ENCODE results near the gene LATS2. TPM values are rescaled to one million over a fixed set of nuclear protein-coding genes. Genes with fewer than 3 reads are reported as not detected.

The LATS2 gene
- total RNA-seq, 2 experiments from 2014 or later: 11.2 to 11.8 TPM

GRCh38 chr13:20998649-20999415 is 62.6 kb downstream of the LATS2 start:
- H3K27me3 Mint-ChIP-seq: peaks cover 1% of the 10 kb centered on the region
- no peak overlapping the region for H3K4me3 Mint-ChIP-seq
- H3K27ac Mint-ChIP-seq: no peak overlapping the region
- DNase-seq: no peak
- H3K9me3 Mint-ChIP-seq: no peaks in the 10 kb centered on the region
- ChIA-PET CTCF (interaction anchor here (0.7 kb wide), 1 partner anchor 19 kb away, joined by 5 read pairs; no protein-coding TSS in a partner anchor), POLR2A (no interaction called here)
- peaks cover 4% of the 10 kb centered on the region for H3K4me1 Mint-ChIP-seq
- no peaks in the 10 kb centered on the region for H3K36me3 Mint-ChIP-seq (ENCODE audit: low read depth)

- no peak overlapping the region for H3K27ac Mint-ChIP-seq
- ChIA-PET POLR2A (no interaction called here), CTCF (no interaction called here)
- peaks cover 1% of the 10 kb centered on the region for H3K27me3 Mint-ChIP-seq
- H3K36me3 Mint-ChIP-seq (ENCODE audit: low read depth): no peaks in the 10 kb centered on the region
- no peaks in the 10 kb centered on the region for H3K9me3 Mint-ChIP-seq
- no peak for DNase-seq
- no peak overlapping the region for H3K4me3 Mint-ChIP-seq
- H3K4me1 Mint-ChIP-seq: peaks cover 9% of the 10 kb centered on the region
Measured at GRCh38 chr13:20997301-20998161, 63.9 kb downstream of the LATS2 start.

- peaks cover 9% of the 10 kb centered on the region for H3K4me1 Mint-ChIP-seq
- POLR2A ChIA-PET: no interaction called here
- no peaks in the 10 kb centered on the region for H3K9me3 Mint-ChIP-seq
- no peak for DNase-seq
- no peak overlapping the region for H3K4me3 Mint-ChIP-seq
- peaks cover 3% of the 10 kb centered on the region for H3K36me3 Mint-ChIP-seq (ENCODE audit: low read depth)
- peaks cover 1% of the 10 kb centered on the region for H3K27me3 Mint-ChIP-seq
- CTCF ChIA-PET: interaction anchor here (0.7 to 0.9 kb wide), 2 partner anchors 9 to 48 kb away, joined by 3 to 4 read pairs; no protein-coding TSS in a partner anchor
- no peak overlapping the region for H3K27ac Mint-ChIP-seq
Measured at GRCh38 chr13:20995245-20995838, 66.0 kb downstream of the LATS2 start.

- H3K27me3 Mint-ChIP-seq: peaks cover 1% of the 10 kb centered on the region
- ChIA-PET CTCF (interaction anchor here (0.7 kb wide), 1 partner anchor 9 kb away, joined by 3 read pairs; no protein-coding TSS in a partner anchor), POLR2A (no interaction called here)
- H3K9me3 Mint-ChIP-seq: no peaks in the 10 kb centered on the region
- H3K4me3 Mint-ChIP-seq: no peak overlapping the region
- H3K27ac Mint-ChIP-seq: no peak overlapping the region
- peaks cover 9% of the 10 kb centered on the region for H3K4me1 Mint-ChIP-seq
- peaks cover 8% of the 10 kb centered on the region for H3K36me3 Mint-ChIP-seq (ENCODE audit: low read depth)
- DNase-seq: no peak
Measured at GRCh38 chr13:20994441-20994821, 67.0 kb downstream of the LATS2 start.

GRCh38 chr13:20993661-20994440 is 67.5 kb downstream of the LATS2 start:
- no peak for DNase-seq
- H3K9me3 Mint-ChIP-seq: no peaks in the 10 kb centered on the region
- H3K27me3 Mint-ChIP-seq: peaks cover 1% of the 10 kb centered on the region
- H3K36me3 Mint-ChIP-seq (ENCODE audit: low read depth): peaks cover 8% of the 10 kb centered on the region
- POLR2A ChIA-PET: no interaction called here
- H3K4me3 Mint-ChIP-seq: no peak overlapping the region
- H3K27ac Mint-ChIP-seq: no peak overlapping the region
- H3K4me1 Mint-ChIP-seq: peaks cover 9% of the 10 kb centered on the region
- CTCF ChIA-PET: interaction anchor here (0.7 kb wide), 1 partner anchor 8 kb away, joined by 3 read pairs; no protein-coding TSS in a partner anchor

GRCh38 chr13:20993211-20993610 is 68.2 kb downstream of the LATS2 start:
- no peaks in the 10 kb centered on the region for H3K9me3 Mint-ChIP-seq
- peaks cover 8% of the 10 kb centered on the region for H3K36me3 Mint-ChIP-seq (ENCODE audit: low read depth)
- peaks cover 1% of the 10 kb centered on the region for H3K27me3 Mint-ChIP-seq
- no peak overlapping the region for H3K4me3 Mint-ChIP-seq
- CTCF ChIA-PET: no interaction called here
- POLR2A ChIA-PET: no interaction called here
- DNase-seq: no peak
- H3K27ac Mint-ChIP-seq: no peak overlapping the region
- H3K4me1 Mint-ChIP-seq: peaks cover 9% of the 10 kb centered on the region

- Mint-ChIP-seq H3K27me3 (peaks cover 1% of the 10 kb centered on the region), H3K27ac (no peak overlapping the region), H3K4me1 (peaks cover 9% of the 10 kb centered on the region), H3K4me3 (no peak overlapping the region), H3K9me3 (no peaks in the 10 kb centered on the region), H3K36me3 (ENCODE audit: low read depth) (peaks cover 13% of the 10 kb centered on the region)
- DNase-seq: no peak
- ChIA-PET CTCF (no interaction called here), POLR2A (no interaction called here)
Measured at GRCh38 chr13:20991741-20992520, 69.5 kb downstream of the LATS2 start.

GRCh38 chr13:20990910-20991525 is 70.4 kb downstream of the LATS2 start:
- peaks cover 1% of the 10 kb centered on the region for H3K27me3 Mint-ChIP-seq
- H3K27ac Mint-ChIP-seq: no peak overlapping the region
- peaks cover 18% of the 10 kb centered on the region for H3K36me3 Mint-ChIP-seq (ENCODE audit: low read depth)
- DNase-seq: no peak
- H3K4me3 Mint-ChIP-seq: no peak overlapping the region
- ChIA-PET POLR2A (no interaction called here), CTCF (no interaction called here)
- H3K4me1 Mint-ChIP-seq: peaks cover 13% of the 10 kb centered on the region
- no peaks in the 10 kb centered on the region for H3K9me3 Mint-ChIP-seq

- ChIA-PET CTCF (no interaction called here), POLR2A (no interaction called here)
- H3K9me3 Mint-ChIP-seq: no peaks in the 10 kb centered on the region
- peaks cover 22% of the 10 kb centered on the region for H3K36me3 Mint-ChIP-seq (ENCODE audit: low read depth)
- H3K27me3 Mint-ChIP-seq: peaks cover 1% of the 10 kb centered on the region
- no peak overlapping the region for H3K27ac Mint-ChIP-seq
- peaks cover 20% of the 10 kb centered on the region for H3K4me1 Mint-ChIP-seq
- no peak overlapping the region for H3K4me3 Mint-ChIP-seq
- DNase-seq: no peak
Measured at GRCh38 chr13:20989656-20990321, 71.6 kb downstream of the LATS2 start.

- CTCF ChIA-PET: no interaction called here
- no peak overlapping the region for H3K4me3 Mint-ChIP-seq
- peaks cover 22% of the 10 kb centered on the region for H3K36me3 Mint-ChIP-seq (ENCODE audit: low read depth)
- DNase-seq: no peak
- H3K9me3 Mint-ChIP-seq: no peaks in the 10 kb centered on the region
- POLR2A ChIA-PET: no interaction called here
- no peak overlapping the region for H3K27ac Mint-ChIP-seq
- H3K27me3 Mint-ChIP-seq: no peaks in the 10 kb centered on the region
- peaks cover 18% of the 10 kb centered on the region for H3K4me1 Mint-ChIP-seq
Measured at GRCh38 chr13:20988909-20989655, 72.3 kb downstream of the LATS2 start.

Data from activated CD4-positive, alpha-beta memory T cell treated with anti-CD3 and anti-CD28 coated beads, Interleukin-2, amount 10 ng/mL, durations not matched to agents 7 days and 5 days (primary cell).